ENCODE results near the gene EVL.
"Not testable (repeated sequence)": the region's sequence is repeated elsewhere in the genome, so short reads cannot be mapped to it uniquely, and the experiment has no call there.

The EVL gene

DNA sequence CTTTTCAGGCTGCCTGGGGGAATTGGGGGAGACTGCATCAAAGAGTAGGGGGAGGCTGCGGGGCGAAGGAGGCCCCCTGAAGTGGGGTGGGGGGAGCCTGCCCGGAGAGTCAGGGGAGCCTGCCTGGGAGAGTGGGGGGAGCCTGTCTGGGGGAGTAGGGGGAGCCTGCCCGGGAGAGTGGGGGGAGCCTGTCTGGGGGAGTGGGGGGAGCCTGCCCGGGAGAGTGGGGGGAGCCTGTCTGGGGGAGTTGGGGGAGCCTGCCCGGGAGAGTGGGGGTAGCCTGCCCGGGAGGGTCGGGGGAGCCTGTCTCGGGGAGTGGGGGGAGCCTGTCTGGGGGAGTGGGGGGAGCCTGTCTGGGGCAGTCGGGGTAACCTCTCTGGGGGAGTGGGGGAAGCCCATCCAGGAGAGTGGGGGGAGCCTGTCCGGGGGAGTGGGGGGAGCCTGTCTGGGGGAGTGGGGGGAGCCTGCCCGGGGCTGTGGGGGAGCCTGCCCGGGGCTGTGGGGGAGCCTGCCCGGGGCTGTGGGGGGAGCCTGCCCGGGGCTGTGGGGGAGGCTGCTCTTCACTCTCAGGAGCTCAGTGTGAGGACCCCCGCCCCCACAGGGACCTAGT, 100.7 kb downstream of the EVL start:
- H3K27ac ChIP-seq (ENCODE audit: low read length): no peak overlapping the region
- H3K4me3 ChIP-seq (ENCODE audit: low read depth in 1 of 2, low read length in 2 of 2): peak overlapping the region; percentile 48 to 51

DNA sequence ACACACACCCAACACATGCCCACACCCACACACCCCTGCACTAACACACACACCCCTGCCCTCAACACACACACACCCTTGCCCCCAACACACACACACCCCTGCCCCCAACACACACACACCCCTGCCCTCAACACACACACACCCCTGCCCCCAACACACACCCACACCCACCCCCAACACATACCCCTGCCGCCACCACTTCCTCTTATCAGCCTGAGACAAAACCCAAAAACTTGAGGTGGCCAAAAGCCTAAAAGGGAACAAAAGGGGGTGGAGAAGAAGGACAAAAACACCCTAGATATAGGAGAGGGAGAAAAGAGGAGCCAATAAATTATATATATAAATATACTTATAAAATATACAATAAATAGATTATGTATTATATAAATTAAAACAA, 103.3 kb downstream of the EVL start:
- H3K27me3 ChIP-seq (ENCODE audit: low read depth, low read length): no peaks in the 10 kb centered on the region
- no peak overlapping the region for H3K4me3 ChIP-seq (ENCODE audit: low read depth in 1 of 2, low read length in 2 of 2)
- peaks cover 0 to 14% of the 10 kb centered on the region in 2 donors for H3K4me1 ChIP-seq (ENCODE audit: control insufficient read depth in 1 of 2, insufficient read depth in 2 of 2, low read length in 2 of 2)
- H3K9me3 ChIP-seq (ENCODE audit: control insufficient read depth in 1 of 2, low read length in 2 of 2): no peaks in the 10 kb centered on the region
- no peaks in the 10 kb centered on the region for H3K36me3 ChIP-seq (ENCODE audit: control insufficient read depth in 1 of 2, insufficient read depth in 2 of 2, low read length in 2 of 2)
- no peak overlapping the region for H3K27ac ChIP-seq (ENCODE audit: low read length)

More for the DNA sequence above, 100.7 kb downstream of the EVL start:
- Histone ChIP-seq H3K4me1 (ENCODE audit: control insufficient read depth in 1 of 2, insufficient read depth in 2 of 2, low read length in 2 of 2) (peaks cover 0 to 14% of the 10 kb centered on the region in 2 donors), H3K9me3 (ENCODE audit: control insufficient read depth in 1 of 2, low read length in 2 of 2) (no peaks in the 10 kb centered on the region), H3K27me3 (ENCODE audit: low read depth, low read length) (no peaks in the 10 kb centered on the region), H3K36me3 (ENCODE audit: control insufficient read depth in 1 of 2, insufficient read depth in 2 of 2, low read length in 2 of 2) (no peaks in the 10 kb centered on the region)

DNA sequence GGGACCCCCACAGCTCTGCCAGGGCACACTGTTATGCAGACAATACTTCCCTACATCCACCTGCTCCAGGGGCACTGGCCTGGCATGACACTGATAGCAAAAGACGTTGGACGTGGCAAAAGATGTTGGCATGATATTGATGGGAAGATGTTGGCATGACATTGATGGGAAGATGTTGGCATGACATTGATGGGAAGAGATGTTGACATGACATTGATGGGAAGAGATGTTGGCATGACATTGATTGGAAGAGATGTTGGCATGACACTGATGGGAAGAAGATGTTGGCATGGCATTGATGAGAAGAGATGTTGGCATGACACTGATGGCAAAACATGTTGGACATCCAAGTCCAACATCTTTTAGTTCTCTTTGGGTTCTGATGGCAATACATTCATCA, 105.7 kb downstream of the EVL start:
- Histone ChIP-seq H3K36me3 (ENCODE audit: control insufficient read depth in 1 of 2, insufficient read depth in 2 of 2, low read length in 2 of 2) (no peaks in the 10 kb centered on the region), H3K9me3 (ENCODE audit: control insufficient read depth in 1 of 2, low read length in 2 of 2) (no peaks in the 10 kb centered on the region), H3K27ac (ENCODE audit: low read length) (no peak overlapping the region), H3K4me3 (ENCODE audit: low read depth in 1 of 2, low read length in 2 of 2) (no peak overlapping the region), H3K4me1 (ENCODE audit: control insufficient read depth in 1 of 2, insufficient read depth in 2 of 2, low read length in 2 of 2) (peaks cover 0 to 7% of the 10 kb centered on the region in 2 donors), H3K27me3 (ENCODE audit: low read depth, low read length) (no peaks in the 10 kb centered on the region)

- Histone ChIP-seq H3K4me3 (ENCODE audit: low read depth in 1 of 2, low read length in 2 of 2) (no peak overlapping the region), H3K36me3 (ENCODE audit: control insufficient read depth in 1 of 2, insufficient read depth in 2 of 2, low read length in 2 of 2) (no peaks in the 10 kb centered on the region), H3K27me3 (ENCODE audit: low read depth, low read length) (no peaks in the 10 kb centered on the region), H3K9me3 (ENCODE audit: control insufficient read depth in 1 of 2, low read length in 2 of 2) (no peaks in the 10 kb centered on the region), H3K4me1 (ENCODE audit: control insufficient read depth in 1 of 2, insufficient read depth in 2 of 2, low read length in 2 of 2) (no peaks in the 10 kb centered on the region), H3K27ac (ENCODE audit: low read length) (no peak overlapping the region)
Observed at GRCh38 chr14:100172811-100173210, 107.6 kb downstream of the EVL start.

DNA sequence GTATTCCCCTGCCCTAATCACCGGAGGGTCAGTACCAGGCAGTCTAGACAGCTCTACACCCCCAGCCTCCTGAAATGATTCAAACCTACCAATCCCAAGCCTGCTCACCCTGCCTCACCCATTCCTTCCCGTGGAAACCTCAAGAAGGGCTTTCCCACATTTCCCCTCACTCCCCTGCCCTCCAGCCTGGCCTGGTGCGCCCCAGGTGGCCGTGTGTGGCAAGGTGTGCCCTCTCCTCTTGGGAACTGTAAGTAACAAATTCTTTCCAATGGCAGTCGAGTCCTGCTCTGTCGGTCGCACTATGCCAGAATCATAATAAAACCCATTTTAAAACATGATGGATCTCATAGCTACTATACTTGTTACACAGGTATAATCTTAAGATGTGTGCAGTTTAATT, 108.1 kb downstream of the EVL start:
- no peaks in the 10 kb centered on the region for H3K36me3 ChIP-seq (ENCODE audit: control insufficient read depth in 1 of 2, insufficient read depth in 2 of 2, low read length in 2 of 2)
- H3K27ac ChIP-seq (ENCODE audit: low read length): no peak overlapping the region
- H3K27me3 ChIP-seq (ENCODE audit: low read depth, low read length): no peaks in the 10 kb centered on the region
- H3K4me1 ChIP-seq (ENCODE audit: control insufficient read depth in 1 of 2, insufficient read depth in 2 of 2, low read length in 2 of 2): no peaks in the 10 kb centered on the region
- no peak overlapping the region for H3K4me3 ChIP-seq (ENCODE audit: low read depth in 1 of 2, low read length in 2 of 2)
- no peaks in the 10 kb centered on the region for H3K9me3 ChIP-seq (ENCODE audit: control insufficient read depth in 1 of 2, low read length in 2 of 2)

- Histone ChIP-seq H3K4me1 (ENCODE audit: control insufficient read depth in 1 of 2, insufficient read depth in 2 of 2, low read length in 2 of 2) (no peaks in the 10 kb centered on the region), H3K36me3 (ENCODE audit: control insufficient read depth in 1 of 2, insufficient read depth in 2 of 2, low read length in 2 of 2) (no peaks in the 10 kb centered on the region), H3K4me3 (ENCODE audit: low read depth in 1 of 2, low read length in 2 of 2) (no peak overlapping the region), H3K9me3 (ENCODE audit: control insufficient read depth in 1 of 2, low read length in 2 of 2) (no peaks in the 10 kb centered on the region), H3K27ac (ENCODE audit: low read length) (no peak overlapping the region), H3K27me3 (ENCODE audit: low read depth, low read length) (no peaks in the 10 kb centered on the region)
Observed at GRCh38 chr14:100176811-100177327, 111.6 kb downstream of the EVL start.

- Histone ChIP-seq H3K4me3 (ENCODE audit: low read depth in 1 of 2, low read length in 2 of 2) (no peak overlapping the region), H3K27ac (ENCODE audit: low read length) (no peak overlapping the region), H3K36me3 (ENCODE audit: control insufficient read depth in 1 of 2, insufficient read depth in 2 of 2, low read length in 2 of 2) (no peaks in the 10 kb centered on the region), H3K4me1 (ENCODE audit: control insufficient read depth in 1 of 2, insufficient read depth in 2 of 2, low read length in 2 of 2) (no peaks in the 10 kb centered on the region), H3K9me3 (ENCODE audit: control insufficient read depth in 1 of 2, low read length in 2 of 2) (no peaks in the 10 kb centered on the region), H3K27me3 (ENCODE audit: low read depth, low read length) (no peaks in the 10 kb centered on the region)
Observed at GRCh38 chr14:100178691-100179090, 113.5 kb downstream of the EVL start.

DNA sequence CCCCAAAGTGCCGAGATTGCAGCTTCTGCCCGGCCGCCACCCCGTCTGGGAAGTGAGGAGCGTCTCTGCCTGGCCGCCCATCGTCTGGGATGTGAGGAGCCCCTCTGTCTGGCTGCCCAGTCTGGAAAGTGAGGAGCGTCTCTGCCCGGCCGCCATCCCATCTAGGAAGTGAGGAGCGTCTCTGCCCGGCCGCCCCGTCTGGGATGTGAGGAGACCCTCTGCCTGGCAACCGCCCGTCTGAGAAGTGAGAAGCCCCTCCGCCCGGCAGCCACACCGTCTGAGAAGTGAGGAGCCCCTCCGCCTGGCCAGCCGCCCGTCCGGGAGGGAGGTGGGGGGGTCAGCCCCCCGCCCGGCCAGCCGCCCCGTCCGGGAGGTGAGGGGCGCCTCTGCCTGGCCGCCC, 115.4 kb downstream of the EVL start:
- H3K4me1 ChIP-seq (ENCODE audit: control insufficient read depth in 1 of 2, insufficient read depth in 2 of 2, low read length in 2 of 2); H3K27ac ChIP-seq (ENCODE audit: low read length); H3K27me3 ChIP-seq (ENCODE audit: low read depth, low read length); H3K36me3 ChIP-seq (ENCODE audit: control insufficient read depth in 1 of 2, insufficient read depth in 2 of 2, low read length in 2 of 2); H3K9me3 ChIP-seq (ENCODE audit: control insufficient read depth in 1 of 2, low read length in 2 of 2); H3K4me3 ChIP-seq (ENCODE audit: low read depth in 1 of 2, low read length in 2 of 2): not testable (repeated sequence)

- not testable (repeated sequence) for H3K36me3 ChIP-seq (ENCODE audit: control insufficient read depth in 1 of 2, insufficient read depth in 2 of 2, low read length in 2 of 2); H3K27me3 ChIP-seq (ENCODE audit: low read depth, low read length); H3K4me1 ChIP-seq (ENCODE audit: control insufficient read depth in 1 of 2, insufficient read depth in 2 of 2, low read length in 2 of 2); H3K4me3 ChIP-seq (ENCODE audit: low read depth in 1 of 2, low read length in 2 of 2); H3K9me3 ChIP-seq (ENCODE audit: control insufficient read depth in 1 of 2, low read length in 2 of 2); H3K27ac ChIP-seq (ENCODE audit: low read length)
Observed at GRCh38 chr14:100181876-100182551, 116.8 kb downstream of the EVL start.

GRCh38 chr14:100187247-100187833, 122.1 kb downstream of the EVL start:
- H3K9me3 ChIP-seq (ENCODE audit: control insufficient read depth in 1 of 2, low read length in 2 of 2): no peaks in the 10 kb centered on the region
- H3K36me3 ChIP-seq (ENCODE audit: control insufficient read depth in 1 of 2, insufficient read depth in 2 of 2, low read length in 2 of 2): no peaks in the 10 kb centered on the region
- H3K4me3 ChIP-seq (ENCODE audit: low read depth in 1 of 2, low read length in 2 of 2): no peak overlapping the region
- H3K27ac ChIP-seq (ENCODE audit: low read length): no peak overlapping the region
- H3K4me1 ChIP-seq (ENCODE audit: control insufficient read depth in 1 of 2, insufficient read depth in 2 of 2, low read length in 2 of 2): peaks cover 0 to 3% of the 10 kb centered on the region in 2 donors
- no peaks in the 10 kb centered on the region for H3K27me3 ChIP-seq (ENCODE audit: low read depth, low read length)

- Histone ChIP-seq H3K27me3 (ENCODE audit: low read depth, low read length) (no peaks in the 10 kb centered on the region), H3K36me3 (ENCODE audit: control insufficient read depth in 1 of 2, insufficient read depth in 2 of 2, low read length in 2 of 2) (no peaks in the 10 kb centered on the region), H3K4me1 (ENCODE audit: control insufficient read depth in 1 of 2, insufficient read depth in 2 of 2, low read length in 2 of 2) (peaks cover 4 to 6% of the 10 kb centered on the region in 2 donors)
Observed at GRCh38 chr14:100188392-100189030, 123.3 kb downstream of the EVL start.

More at GRCh38 chr14:100188392-100189030, 123.3 kb downstream of the EVL start:
- Histone ChIP-seq H3K9me3 (ENCODE audit: control insufficient read depth in 1 of 2, low read length in 2 of 2) (no peaks in the 10 kb centered on the region), H3K4me3 (ENCODE audit: low read depth in 1 of 2, low read length in 2 of 2) (no peak overlapping the region), H3K27ac (ENCODE audit: low read length) (no peak overlapping the region)
